ENCODE measurements around the gene MAGI2.

The MAGI2 gene

GRCh38 chr7:78788464-78788863 lies 665.0 kb downstream of the MAGI2 start:
- DNase-seq (ENCODE audit: low read depth): no peak

- DNase-seq (ENCODE audit: low read depth): no peak
These were observed 665.6 kb downstream of the MAGI2 start for GRCh38 chr7:78787854-78788253.

- no peak for DNase-seq (ENCODE audit: low read depth)
These were observed 667.4 kb downstream of the MAGI2 start for GRCh38 chr7:78786055-78786454.

GRCh38 chr7:78783179-78783962 lies 670.1 kb downstream of the MAGI2 start:
- DNase-seq (ENCODE audit: low read depth): no peak

GRCh38 chr7:78780560-78780959 lies 672.9 kb downstream of the MAGI2 start:
- no peak for DNase-seq (ENCODE audit: low read depth)

GRCh38 chr7:78779788-78780187 lies 673.7 kb downstream of the MAGI2 start:
- no peak for DNase-seq (ENCODE audit: low read depth)

- peak; percentile 24 for DNase-seq (ENCODE audit: low read depth)
These were observed 675.6 kb downstream of the MAGI2 start for GRCh38 chr7:78777829-78778228.

- peak; percentile 20 for DNase-seq (ENCODE audit: low read depth)
These were observed 682.8 kb downstream of the MAGI2 start for GRCh38 chr7:78770422-78771410.

GRCh38 chr7:78769481-78770101 lies 683.9 kb downstream of the MAGI2 start:
- no peak for DNase-seq (ENCODE audit: low read depth)

GRCh38 chr7:78768859-78769258 lies 684.6 kb downstream of the MAGI2 start:
- no peak for DNase-seq (ENCODE audit: low read depth)

GRCh38 chr7:78765943-78766729 lies 687.3 kb downstream of the MAGI2 start:
- DNase-seq (ENCODE audit: low read depth): no peak

- DNase-seq (ENCODE audit: low read depth): no peak
These were observed 688.9 kb downstream of the MAGI2 start for GRCh38 chr7:78764571-78764970.

- no peak for DNase-seq (ENCODE audit: low read depth)
These were observed 690.8 kb downstream of the MAGI2 start for GRCh38 chr7:78762625-78763024.

GRCh38 chr7:78760620-78761355 lies 692.7 kb downstream of the MAGI2 start:
- DNase-seq (ENCODE audit: low read depth): no peak

- DNase-seq (ENCODE audit: low read depth): no peak
These were observed 700.9 kb downstream of the MAGI2 start for GRCh38 chr7:78752554-78752953.

- no peak for DNase-seq (ENCODE audit: low read depth)
These were observed 702.2 kb downstream of the MAGI2 start for GRCh38 chr7:78751253-78751652.

- no peak for DNase-seq (ENCODE audit: low read depth)
These were observed 704.3 kb downstream of the MAGI2 start for GRCh38 chr7:78749052-78749746.

GRCh38 chr7:78747592-78747991 lies 705.9 kb downstream of the MAGI2 start:
- no peak for DNase-seq (ENCODE audit: low read depth)

- DNase-seq (ENCODE audit: low read depth): no peak
These were observed 707.2 kb downstream of the MAGI2 start for GRCh38 chr7:78746301-78746700.

- DNase-seq (ENCODE audit: low read depth): no peak
These were observed 710.8 kb downstream of the MAGI2 start for GRCh38 chr7:78742694-78743093.
